ENCODE results near the gene GLIPR1.
"Not testable (repeated sequence)": the region's sequence is repeated elsewhere in the genome, so short reads cannot be mapped to it uniquely, and the experiment has no call there.

The GLIPR1 gene

DNA sequence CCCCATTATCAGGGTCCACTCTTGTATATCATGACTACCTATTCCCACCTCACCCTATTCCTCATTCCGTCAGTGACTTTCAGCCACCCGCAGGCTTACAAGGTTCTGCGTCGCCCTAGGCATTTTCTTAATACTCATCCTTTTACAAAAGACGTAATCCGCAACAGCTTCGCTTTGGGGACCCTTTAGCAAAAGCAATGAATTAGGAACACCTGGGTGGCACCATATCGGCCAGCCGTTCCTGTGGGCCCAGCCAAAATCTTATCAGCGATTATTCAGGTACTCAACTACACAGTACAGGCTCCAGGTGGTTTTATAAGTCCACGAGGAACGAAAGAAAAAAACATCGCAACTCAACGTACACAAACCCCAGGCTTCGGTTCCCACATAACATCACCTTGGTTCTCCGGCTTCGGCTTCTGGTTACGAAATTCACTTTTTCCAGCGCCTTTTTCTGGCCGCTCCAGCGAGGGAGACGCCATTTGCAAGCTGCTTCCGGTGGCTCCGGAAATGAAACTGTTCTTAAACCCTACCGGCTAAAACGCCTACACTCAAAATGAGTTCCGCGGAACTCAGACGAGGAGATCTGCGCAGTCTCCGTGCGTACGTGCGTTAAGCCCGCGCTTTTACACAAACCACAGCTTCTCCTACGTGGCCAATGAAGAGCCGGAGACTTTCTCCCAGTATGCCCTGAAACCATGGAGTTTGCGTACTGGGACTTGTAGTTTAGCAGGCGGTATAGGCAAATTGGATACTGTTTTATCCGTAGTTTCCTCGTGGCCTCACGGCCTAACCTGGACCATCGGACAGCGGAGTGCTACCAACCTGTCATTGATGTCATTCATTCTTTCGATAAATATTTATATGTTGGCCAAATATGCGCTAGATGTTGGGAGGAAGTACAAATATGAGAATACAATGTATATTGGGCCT lies 30.8 kb downstream of the GLIPR1 start, which contains the start of gene KRR1:
TSS of gene KRR1 (minus strand) at position 494 of the 933 bp plus-strand sequence. CDS start at position 482, 12 bp downstream.
- DNase-seq (ENCODE audit: low read depth, low spot score) = peak; percentile 98

DNA sequence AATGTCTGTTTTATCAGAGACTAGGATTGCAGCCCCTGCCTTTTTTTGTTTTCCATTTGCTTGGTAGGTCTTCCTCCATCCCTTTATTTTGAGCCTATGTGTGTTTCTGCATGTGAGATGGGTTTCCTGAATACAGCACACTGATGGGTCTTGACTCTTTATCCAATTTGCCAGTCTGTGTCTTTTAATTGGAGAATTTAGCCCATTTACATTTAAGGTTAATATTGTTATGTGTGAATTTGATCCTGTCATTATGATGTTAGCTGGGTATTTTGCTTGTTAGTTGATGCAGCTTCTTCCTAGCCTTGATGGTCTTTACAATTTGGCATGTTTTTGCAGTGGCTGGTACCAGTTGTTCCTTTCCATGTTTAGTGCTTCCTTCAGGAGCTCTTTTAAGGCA lies 40.7 kb downstream of the GLIPR1 start:
- not testable (repeated sequence) for DNase-seq (ENCODE audit: low read depth, low spot score)

GRCh38 chr12:75522124-75522523 lies 41.6 kb downstream of the GLIPR1 start:
- DNase-seq (ENCODE audit: low read depth, low spot score) = not testable (repeated sequence)

DNA sequence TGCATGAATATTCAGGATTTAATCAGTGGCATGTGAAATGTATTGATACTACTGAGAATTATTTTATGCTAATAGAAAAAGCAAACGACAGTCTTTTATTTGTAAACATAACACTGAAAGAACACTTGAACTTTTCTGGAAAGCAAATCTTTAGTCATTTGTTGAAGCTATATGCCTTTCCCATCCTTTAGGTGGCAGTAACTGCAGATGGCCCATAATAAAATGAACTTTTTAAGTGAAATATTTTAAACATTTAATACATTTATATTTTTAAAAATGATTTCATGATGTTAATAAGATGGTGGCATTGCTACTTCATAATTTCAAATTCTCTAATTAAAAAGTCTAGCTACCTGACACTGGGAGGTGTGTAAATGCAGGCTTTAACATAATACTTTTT lies 44.7 kb downstream of the GLIPR1 start:
- DNase-seq (ENCODE audit: low read depth, low spot score) = no peak

DNA sequence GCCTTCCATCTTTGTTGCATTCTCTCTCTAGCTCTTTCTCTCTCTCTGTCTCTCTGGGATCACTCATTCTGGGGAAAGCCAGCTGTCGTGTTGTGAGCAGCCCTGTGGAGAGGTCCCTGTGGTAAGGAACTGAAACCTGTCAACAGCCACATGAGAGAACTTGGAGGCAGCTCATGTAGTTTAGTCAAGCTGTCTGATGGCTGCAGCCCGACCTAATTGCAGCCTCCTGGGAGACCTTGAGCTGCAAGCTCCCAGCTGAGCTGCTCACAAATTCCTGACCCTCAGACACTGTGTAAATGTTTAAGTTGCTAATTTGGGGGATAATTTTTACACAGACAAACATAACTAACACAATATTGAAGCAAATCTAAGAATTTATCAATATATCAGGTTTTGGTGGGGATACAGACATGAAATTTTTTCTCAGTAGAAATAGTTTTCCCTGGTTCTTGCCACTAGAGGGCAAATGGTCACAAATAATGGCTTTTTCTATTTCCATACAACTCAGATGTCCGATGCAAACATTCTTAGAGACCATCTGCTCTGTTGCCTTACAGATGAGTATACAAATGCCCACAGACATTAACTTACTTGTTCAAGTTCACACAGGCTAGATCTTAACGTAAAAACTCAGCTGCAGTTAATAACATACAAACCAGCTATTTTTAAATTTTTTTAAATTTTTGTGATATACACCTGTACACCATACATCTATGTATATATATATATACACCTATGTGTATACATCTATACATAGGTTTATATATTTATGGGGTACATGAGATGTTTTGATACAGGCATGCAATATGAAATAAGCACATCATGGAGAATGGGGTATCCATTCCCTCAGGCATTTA lies 46.3 kb downstream of the GLIPR1 start:
- peak; percentile 50 for DNase-seq (ENCODE audit: low read depth, low spot score)

- DNase-seq (ENCODE audit: low read depth, low spot score) = no peak
Measured at GRCh38 chr12:75528272-75528671, 47.7 kb downstream of the GLIPR1 start.

DNA sequence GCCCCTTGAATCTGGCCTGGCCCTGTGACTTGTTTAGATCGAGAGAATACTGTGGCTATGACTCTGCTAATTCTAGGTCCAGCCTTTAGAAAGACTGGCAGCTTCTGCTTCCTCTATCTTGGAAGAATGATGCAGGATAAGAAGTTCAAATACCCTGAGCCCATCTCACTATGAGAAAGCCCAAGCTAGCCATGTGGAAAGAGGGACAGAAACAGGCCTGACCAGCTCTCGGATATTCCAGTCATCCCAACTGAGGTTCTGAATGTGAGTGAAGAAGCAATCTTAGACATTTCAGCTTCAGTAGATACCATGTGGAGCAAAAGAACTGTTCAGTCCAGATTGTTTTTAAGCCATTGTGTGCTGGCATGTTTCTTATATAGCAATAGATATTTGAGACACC lies 48.1 kb downstream of the GLIPR1 start:
- no peak for DNase-seq (ENCODE audit: low read depth, low spot score)

DNA sequence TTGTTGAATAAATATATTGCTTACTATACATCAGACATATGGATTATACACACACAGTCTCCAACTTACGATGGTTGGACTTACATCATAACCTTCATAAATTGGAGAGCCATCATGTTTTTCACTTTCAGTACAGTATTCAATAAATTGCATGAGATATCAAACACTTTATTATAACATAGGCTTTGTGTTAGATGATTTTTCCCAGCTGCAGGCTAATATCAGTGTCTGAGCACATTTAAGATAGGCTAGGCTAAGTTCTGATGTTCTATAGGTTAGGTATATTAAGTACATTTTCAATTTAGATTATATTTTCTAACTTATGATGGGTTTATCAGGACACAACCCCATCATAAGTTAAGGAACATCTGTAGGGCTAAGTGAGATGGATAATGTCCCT lies 48.8 kb downstream of the GLIPR1 start:
- DNase-seq (ENCODE audit: low read depth, low spot score) = no peak

GRCh38 chr12:75529826-75530225 lies 49.3 kb downstream of the GLIPR1 start:
- no peak for DNase-seq (ENCODE audit: low read depth, low spot score)

GRCh38 chr12:75533239-75533638 lies 52.7 kb downstream of the GLIPR1 start:
- DNase-seq (ENCODE audit: low read depth, low spot score) = no peak

- DNase-seq (ENCODE audit: low read depth, low spot score) = no peak
Measured at GRCh38 chr12:75539889-75540288, 59.3 kb downstream of the GLIPR1 start.

DNA sequence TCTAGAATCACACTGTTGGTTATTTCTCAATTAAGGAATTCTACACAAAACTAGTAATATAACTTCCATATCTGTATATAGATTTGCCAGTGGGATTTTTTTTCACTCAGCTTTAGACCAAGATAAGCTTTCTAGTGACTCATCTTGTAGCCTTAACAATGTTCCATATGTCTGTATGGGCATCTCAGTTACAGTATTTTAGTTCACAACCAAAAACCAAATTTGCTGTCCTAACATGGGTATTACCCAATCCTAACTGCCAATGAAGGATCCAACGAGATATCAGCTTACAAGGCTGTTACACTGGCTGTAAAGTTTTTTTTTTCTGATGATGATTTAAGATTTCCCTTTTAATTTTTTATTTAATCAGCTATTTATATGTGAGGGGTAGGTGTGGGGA lies 62.4 kb downstream of the GLIPR1 start:
- no peak for DNase-seq (ENCODE audit: low read depth, low spot score)

GRCh38 chr12:75543529-75543928 lies 63.0 kb downstream of the GLIPR1 start:
- no peak for DNase-seq (ENCODE audit: low read depth, low spot score)

- no peak for DNase-seq (ENCODE audit: low read depth, low spot score)
Measured at GRCh38 chr12:75545636-75546035, 65.1 kb downstream of the GLIPR1 start.

GRCh38 chr12:75548879-75549278 lies 68.3 kb downstream of the GLIPR1 start:
- no peak for DNase-seq (ENCODE audit: low read depth, low spot score)

DNA sequence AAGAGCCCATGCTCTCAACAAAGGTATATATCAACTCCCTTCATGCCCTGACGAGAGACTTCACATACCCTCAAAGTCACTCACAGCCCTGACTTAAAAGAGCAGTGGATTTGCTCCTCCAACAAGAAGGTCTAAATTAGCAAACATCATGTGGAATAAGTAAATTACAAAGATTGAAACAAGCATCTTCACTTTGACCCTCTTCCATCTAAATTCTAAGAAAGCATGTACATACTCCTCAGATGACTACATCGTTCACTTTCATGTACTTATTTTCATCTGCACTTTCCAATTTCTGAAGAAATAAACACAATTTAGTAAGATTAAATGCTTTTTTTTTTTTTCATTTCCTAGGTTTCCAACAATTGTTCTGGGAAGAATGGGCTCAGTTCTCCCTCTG lies 69.4 kb downstream of the GLIPR1 start:
- no peak for DNase-seq (ENCODE audit: low read depth, low spot score)

DNA sequence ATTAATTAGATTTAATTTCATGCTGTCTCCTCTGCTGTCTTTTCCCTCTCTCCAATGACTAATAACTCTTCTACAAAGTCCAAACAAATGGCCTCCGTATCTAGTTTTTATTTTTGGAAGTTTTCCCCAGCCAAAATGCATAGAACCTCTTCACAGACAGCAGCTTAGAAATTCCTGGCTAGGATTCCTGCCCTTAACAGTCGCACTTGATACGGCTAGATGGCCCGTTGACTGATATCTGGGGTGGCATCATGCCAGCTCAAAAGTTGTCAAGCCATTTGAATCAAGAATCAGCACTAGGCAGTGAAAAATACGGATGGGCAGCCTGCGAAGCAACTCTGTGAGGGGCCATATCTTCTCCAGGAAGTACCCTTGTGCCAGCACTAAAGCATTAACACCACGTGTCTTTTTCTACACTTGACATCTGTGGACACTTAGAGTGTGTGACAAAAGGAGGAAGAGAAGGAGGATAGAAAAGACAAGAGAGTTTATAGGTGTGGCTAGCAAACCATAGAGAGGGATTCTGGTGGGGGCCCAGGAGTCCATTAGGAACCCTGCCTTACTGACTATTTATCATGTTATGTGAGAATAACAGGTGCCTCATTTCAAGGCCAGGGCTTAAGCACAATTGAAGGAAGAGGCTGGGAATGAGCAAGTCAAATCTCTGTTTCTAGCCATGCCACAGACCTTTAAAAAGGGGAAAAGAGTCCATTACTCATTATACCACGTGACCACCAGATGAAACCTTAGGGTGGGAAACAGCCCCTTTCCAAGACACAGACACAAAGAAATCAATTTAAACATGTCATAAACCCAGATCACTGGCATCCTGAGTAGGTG lies 70.1 kb downstream of the GLIPR1 start:
- DNase-seq (ENCODE audit: low read depth, low spot score) = no peak

DNA sequence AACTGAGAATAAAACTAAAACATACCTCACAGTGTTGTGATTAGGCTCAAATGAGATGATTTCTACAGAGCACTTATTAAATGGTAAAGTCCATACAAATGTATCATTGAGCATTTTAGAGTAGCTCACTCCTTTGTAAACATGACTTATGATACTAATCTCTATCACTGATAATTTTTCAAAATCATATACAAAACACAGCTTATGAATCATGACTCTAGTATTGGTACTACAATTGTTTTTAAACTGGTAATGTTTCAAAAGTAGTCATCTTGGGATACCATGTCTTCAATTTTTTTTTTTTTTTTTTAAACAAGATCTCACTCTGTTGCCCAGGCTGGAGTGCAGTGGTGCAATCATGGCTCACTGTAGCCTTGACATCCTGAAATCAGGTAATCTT lies 70.9 kb downstream of the GLIPR1 start:
- no peak for DNase-seq (ENCODE audit: low read depth, low spot score)

GRCh38 chr12:75553398-75553797 lies 72.8 kb downstream of the GLIPR1 start:
- no peak for DNase-seq (ENCODE audit: low read depth, low spot score)

Data from ELF-1 (cell line).